Kidney (tissue), 14 donors: ENCODE data around the gene GAPDH. TPM values are rescaled to one million over a fixed set of nuclear protein-coding genes. Genes with fewer than 3 reads are reported as not detected.

Experiments
- DNase-seq, 5 donors: peaks; one replicate each; pipeline ENCODE4 v3.0.0-alpha.2; 2013 to 2020
- FAIRE-seq: peaks from 2 replicates; lab custom pipeline; 2012; peaks lifted over from hg19 to GRCh38; lab: Jason Lieb, UNC
- H3K27ac ChIP-seq, 2 donors: one replicate each; pipeline ENCODE4 v1.7.0; 2013; ENCODE audit warnings: low read depth in 2 of 2, low read length in 2 of 2, inconsistent platforms in 1 of 2
- H3K27me3 ChIP-seq: one replicate; pipeline ENCODE4 v1.7.1; 2013; ENCODE audit warnings: low read length, inconsistent platforms; ENCODE audit not compliant: control insufficient read depth, insufficient read depth
- H3K36me3 ChIP-seq, 3 donors: one replicate each; pipeline versions ENCODE4 v1.7.0 to v1.7.1; 2013; ENCODE audit warnings: low read length in 3 of 3, control low read depth in 1 of 3, inconsistent platforms in 1 of 3; ENCODE audit not compliant: insufficient read depth in 3 of 3, control insufficient read depth in 2 of 3
- H3K4me1 ChIP-seq, 3 donors: one replicate each; pipeline versions ENCODE4 v1.7.0 to v1.7.1; 2013; ENCODE audit warnings: low read length in 3 of 3, inconsistent platforms in 1 of 3, low read depth in 1 of 3; ENCODE audit not compliant: control insufficient read depth in 2 of 3, insufficient read depth in 2 of 3
- H3K4me3 ChIP-seq, 3 donors: one replicate each; pipeline versions ENCODE4 v1.7.0 to v1.8.1; 2013; ENCODE audit warnings: low read length in 3 of 3, control low read depth in 1 of 3, inconsistent platforms in 1 of 3
- H3K9ac ChIP-seq, 3 donors: one replicate each; pipeline versions ENCODE4 v1.7.0 to v1.7.1; 2013; ENCODE audit warnings: low read length in 3 of 3, control low read depth in 1 of 3, inconsistent platforms in 1 of 3
- H3K9me3 ChIP-seq, 3 donors: one replicate each; pipeline versions ENCODE4 v1.7.0 to v1.7.1; 2013; ENCODE audit warnings: low read length in 3 of 3, control low read depth in 1 of 3, inconsistent platforms in 1 of 3; ENCODE audit not compliant: control insufficient read depth in 2 of 3, insufficient read depth in 1 of 3
- CTCF ChIP-seq: IDR thresholded peaks from 3 replicates; pipeline ENCODE4 v1.5.1; 2012; ENCODE audit warnings: mild to moderate bottlenecking, moderate library complexity, borderline replicate concordance; ENCODE audit not compliant: insufficient read depth; ENCODE audit errors: extremely low read depth
- intact Hi-C: fragments of 100-400 bp; cut with DNase I; formaldehyde crosslinking; loops from one replicate; pipeline ENCODE4 v1.11.1; 2022
- polyA plus RNA-seq: library from polyadenylated mRNA; stranded (reverse); fragments of 350-450 nt; fragmentation: Illumina TruSeq; extraction: RNeasy Lipid Tissue Mini Kit (QIAGEN cat#74804); gene quantifications from one replicate; pipeline ENCODE4 v1.2.3, GENCODE V29; 2014; ENCODE audit warnings: low read depth, low replicate concordance; ENCODE audit not compliant: insufficient read depth
- total RNA-seq: library from RNA; stranded (reverse); fragmentation: NEBNext Ultra II Directional; extraction: Animal tissue kit (Norgen Biotek cat#: 25700); gene quantifications from one replicate; pipeline ENCODE4 v1.2.1, GENCODE V29; 2021
- donor health status: control.
- donor health status: control.
- donor health status: control.
- donor health status: control.
- donor health status: control.
- donor health status: DM: yes; HTN: yes; CAD: no.
- donor health status: Normal renal cell carcinoma (clear cell type).

Gene GAPDH
- total and polyA plus RNA-seq, 2 donors from 2014 or later, result 1,501 to 4,871 TPM

- no peaks in the 10 kb centered on the region for H3K27me3 ChIP-seq
- no peak overlapping the region for H3K27ac ChIP-seq
- no peaks in the 10 kb centered on the region for H3K9me3 ChIP-seq
- peaks cover 0 to 15% (median 12%) of the 10 kb centered on the region in 3 donors for H3K36me3 ChIP-seq
- peaks cover 0 to 28% (median 9%) of the 10 kb centered on the region in 3 donors for H3K4me1 ChIP-seq
- no peak overlapping the region for H3K4me3 ChIP-seq
- no peak for TF ChIP-seq CTCF
- no peak for FAIRE-seq
- H3K9ac ChIP-seq, result no peak overlapping the region
- intact Hi-C loops, result no loop called here
- DNase-seq, result no peak
Measured at GRCh38 chr12:6548966-6549683, 14.8 kb downstream of the GAPDH start.

GRCh38 chr12:6549684-6550151, 15.4 kb downstream of the GAPDH start:
- DNase-seq (no peak), FAIRE-seq (no peak)
- peaks cover 0 to 15% (median 8%) of the 10 kb centered on the region in 3 donors for H3K36me3 ChIP-seq
- no peaks in the 10 kb centered on the region for H3K27me3 ChIP-seq
- no peak overlapping the region for H3K9ac ChIP-seq
- H3K4me1 ChIP-seq, result peaks cover 0 to 34% (median 12%) of the 10 kb centered on the region in 3 donors
- no peaks in the 10 kb centered on the region for H3K9me3 ChIP-seq
- H3K27ac ChIP-seq, result no peak overlapping the region
- H3K4me3 ChIP-seq, result no peak overlapping the region
- no peak for TF ChIP-seq CTCF
- intact Hi-C loops, result no loop called here

- no peak overlapping the region for H3K9ac ChIP-seq
- H3K4me1 ChIP-seq, result peaks cover 0 to 40% (median 15%) of the 10 kb centered on the region in 3 donors
- no peak overlapping the region for H3K4me3 ChIP-seq
- H3K27ac ChIP-seq, result peak overlapping the region; percentile 44 to 77
- H3K27me3 ChIP-seq, result no peaks in the 10 kb centered on the region
- H3K36me3 ChIP-seq, result peaks cover 0 to 15% (median 8%) of the 10 kb centered on the region in 3 donors
- DNase-seq, result no peak
- H3K9me3 ChIP-seq, result no peaks in the 10 kb centered on the region
- no peak for TF ChIP-seq CTCF
- intact Hi-C loops, result no loop called here
- no peak for FAIRE-seq
Measured at GRCh38 chr12:6550294-6551062, 16.2 kb downstream of the GAPDH start.
